ENCODE measurements around the gene MOAP1.
"Not testable (repeated sequence)": the region's sequence is repeated elsewhere in the genome, so short reads cannot be mapped to it uniquely, and the experiment has no call there.

MOAP1 gene

GRCh38 chr14:93183596-93184317, 940 bp downstream of the MOAP1 start:
- DNase-seq (ENCODE audit: low read depth), result no peak

GRCh38 chr14:93175492-93175891, 9.2 kb downstream of the MOAP1 start:
- DNase-seq (ENCODE audit: low read depth), result no peak

- not testable (repeated sequence) for DNase-seq (ENCODE audit: low read depth)
Measured at GRCh38 chr14:93174731-93175130, 10.0 kb downstream of the MOAP1 start.

- no peak for DNase-seq (ENCODE audit: low read depth)
Measured at GRCh38 chr14:93173943-93174395, 10.7 kb downstream of the MOAP1 start.

- no peak for DNase-seq (ENCODE audit: low read depth)
Measured at GRCh38 chr14:93171376-93171775, 13.3 kb downstream of the MOAP1 start.

- not testable (repeated sequence) for DNase-seq (ENCODE audit: low read depth)
Measured at GRCh38 chr14:93170141-93170540, 14.6 kb downstream of the MOAP1 start.

- DNase-seq (ENCODE audit: low read depth), result not testable (repeated sequence)
Measured at GRCh38 chr14:93169619-93170018, 15.1 kb downstream of the MOAP1 start.

- not testable (repeated sequence) for DNase-seq (ENCODE audit: low read depth)
Measured at GRCh38 chr14:93168610-93169009, 16.1 kb downstream of the MOAP1 start.

GRCh38 chr14:93165271-93166265, 19.1 kb downstream of the MOAP1 start:
- not testable (repeated sequence) for DNase-seq (ENCODE audit: low read depth)

- DNase-seq (ENCODE audit: low read depth), result no peak
Measured at GRCh38 chr14:93163564-93163963, 21.1 kb downstream of the MOAP1 start.

- no peak for DNase-seq (ENCODE audit: low read depth)
Measured at GRCh38 chr14:93161411-93161940, 23.2 kb downstream of the MOAP1 start.

- no peak for DNase-seq (ENCODE audit: low read depth)
Measured at GRCh38 chr14:93160353-93160801, 24.3 kb downstream of the MOAP1 start.

- DNase-seq (ENCODE audit: low read depth), result not testable (repeated sequence)
Measured at GRCh38 chr14:93159625-93160352, 24.9 kb downstream of the MOAP1 start.

GRCh38 chr14:93158349-93158748, 26.3 kb downstream of the MOAP1 start:
- DNase-seq (ENCODE audit: low read depth), result not testable (repeated sequence)

- DNase-seq (ENCODE audit: low read depth), result no peak
Measured at GRCh38 chr14:93156693-93157369, 27.9 kb downstream of the MOAP1 start.

- DNase-seq (ENCODE audit: low read depth), result no peak
Measured at GRCh38 chr14:93155667-93156066, 29.0 kb downstream of the MOAP1 start.

- DNase-seq (ENCODE audit: low read depth), result no peak
Measured at GRCh38 chr14:93153121-93153520, 31.6 kb downstream of the MOAP1 start.

- DNase-seq (ENCODE audit: low read depth), result no peak
Measured at GRCh38 chr14:93150227-93151208, 34.2 kb downstream of the MOAP1 start.

- DNase-seq (ENCODE audit: low read depth), result no peak
Measured at GRCh38 chr14:93148979-93149378, 35.7 kb downstream of the MOAP1 start.

GRCh38 chr14:93146119-93146518, 38.6 kb downstream of the MOAP1 start:
- DNase-seq (ENCODE audit: low read depth), result no peak
